Measurements from ENCODE around the gene SNX21. TPM values are rescaled to one million over a fixed set of nuclear protein-coding genes. Genes with fewer than 3 reads are reported as not detected.

Gene SNX21
- total and polyA plus RNA-seq, 9 of the 15 experiments (the other 6 are each of a cell fraction or from before 2014, with no cell fraction given), result 0.10 to 1.2 (median 0.42) TPM

DNA sequence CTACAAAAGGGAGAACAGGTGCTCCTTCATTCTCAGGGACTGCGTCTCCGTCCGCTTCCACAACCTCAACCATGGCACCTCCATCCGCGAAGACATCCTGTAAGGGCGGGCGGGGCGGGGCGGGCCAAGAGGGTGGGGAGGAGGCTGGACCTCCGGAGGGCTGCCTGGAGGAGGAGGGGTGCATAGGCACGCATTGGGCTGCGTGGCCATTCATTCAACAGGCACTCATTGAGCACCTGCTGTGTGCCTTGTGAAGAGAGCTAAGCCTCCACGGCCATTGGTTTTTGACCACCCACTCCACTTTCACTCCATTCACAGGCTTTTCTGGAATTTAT, 24.2 kb downstream of the SNX21 start (continued):
- TF ChIP-seq, protein P1, sequence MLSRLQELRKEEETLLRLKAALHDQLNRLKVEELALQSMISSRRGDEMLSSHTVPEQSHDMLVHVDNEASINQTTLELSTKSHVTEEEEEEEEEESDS (CRISPR knock-in tag; IDR thresholded peaks at IDR 0.05), result no peak
- TF ChIP-seq, protein P2, sequence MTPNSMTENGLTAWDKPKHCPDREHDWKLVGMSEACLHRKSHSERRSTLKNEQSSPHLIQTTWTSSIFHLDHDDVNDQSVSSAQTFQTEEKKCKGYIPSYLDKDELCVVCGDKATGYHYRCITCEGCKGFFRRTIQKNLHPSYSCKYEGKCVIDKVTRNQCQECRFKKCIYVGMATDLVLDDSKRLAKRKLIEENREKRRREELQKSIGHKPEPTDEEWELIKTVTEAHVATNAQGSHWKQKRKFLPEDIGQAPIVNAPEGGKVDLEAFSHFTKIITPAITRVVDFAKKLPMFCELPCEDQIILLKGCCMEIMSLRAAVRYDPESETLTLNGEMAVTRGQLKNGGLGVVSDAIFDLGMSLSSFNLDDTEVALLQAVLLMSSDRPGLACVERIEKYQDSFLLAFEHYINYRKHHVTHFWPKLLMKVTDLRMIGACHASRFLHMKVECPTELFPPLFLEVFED (CRISPR knock-in tag; conservative IDR thresholded peaks at IDR 0.05), result no peak
- TF ChIP-seq, protein P3, sequence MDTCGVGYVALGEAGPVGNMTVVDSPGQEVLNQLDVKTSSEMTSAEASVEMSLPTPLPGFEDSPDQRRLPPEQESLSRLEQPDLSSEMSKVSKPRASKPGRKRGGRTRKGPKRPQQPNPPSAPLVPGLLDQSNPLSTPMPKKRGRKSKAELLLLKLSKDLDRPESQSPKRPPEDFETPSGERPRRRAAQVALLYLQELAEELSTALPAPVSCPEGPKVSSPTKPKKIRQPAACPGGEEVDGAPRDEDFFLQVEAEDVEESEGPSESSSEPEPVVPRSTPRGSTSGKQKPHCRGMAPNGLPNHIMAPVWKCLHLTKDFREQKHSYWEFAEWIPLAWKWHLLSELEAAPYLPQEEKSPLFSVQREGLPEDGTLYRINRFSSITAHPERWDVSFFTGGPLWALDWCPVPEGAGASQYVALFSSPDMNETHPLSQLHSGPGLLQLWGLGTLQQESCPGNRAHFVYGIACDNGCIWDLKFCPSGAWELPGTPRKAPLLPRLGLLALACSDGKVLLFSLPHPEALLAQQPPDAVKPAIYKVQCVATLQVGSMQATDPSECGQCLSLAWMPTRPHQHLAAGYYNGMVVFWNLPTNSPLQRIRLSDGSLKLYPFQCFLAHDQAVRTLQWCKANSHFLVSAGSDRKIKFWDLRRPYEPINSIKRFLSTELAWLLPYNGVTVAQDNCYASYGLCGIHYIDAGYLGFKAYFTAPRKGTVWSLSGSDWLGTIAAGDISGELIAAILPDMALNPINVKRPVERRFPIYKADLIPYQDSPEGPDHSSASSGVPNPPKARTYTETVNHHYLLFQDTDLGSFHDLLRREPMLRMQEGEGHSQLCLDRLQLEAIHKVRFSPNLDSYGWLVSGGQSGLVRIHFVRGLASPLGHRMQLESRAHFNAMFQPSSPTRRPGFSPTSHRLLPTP (IDR thresholded peaks at IDR 0.05; ENCODE audit: borderline replicate concordance, extremely low read depth, insufficient read length), result peak; percentile 83
- TF ChIP-seq, protein P4, sequence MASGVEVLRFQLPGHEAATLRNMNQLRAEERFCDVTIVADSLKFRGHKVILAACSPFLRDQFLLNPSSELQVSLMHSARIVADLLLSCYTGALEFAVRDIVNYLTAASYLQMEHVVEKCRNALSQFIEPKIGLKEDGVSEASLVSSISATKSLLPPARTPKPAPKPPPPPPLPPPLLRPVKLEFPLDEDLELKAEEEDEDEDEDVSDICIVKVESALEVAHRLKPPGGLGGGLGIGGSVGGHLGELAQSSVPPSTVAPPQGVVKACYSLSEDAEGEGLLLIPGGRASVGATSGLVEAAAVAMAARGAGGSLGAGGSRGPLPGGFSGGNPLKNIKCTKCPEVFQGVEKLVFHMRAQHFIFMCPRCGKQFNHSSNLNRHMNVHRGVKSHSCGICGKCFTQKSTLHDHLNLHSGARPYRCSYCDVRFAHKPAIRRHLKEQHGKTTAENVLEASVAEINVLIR (CRISPR knock-in tag; IDR thresholded peaks at IDR 0.05), result no peak
- TF ChIP-seq SNIP1 (IDR thresholded peaks at IDR 0.05; ENCODE audit: low read depth) (no peak), ELF2 (CRISPR knock-in tag; IDR thresholded peaks at IDR 0.05) (no peak), NR2C2 (CRISPR knock-in tag; IDR thresholded peaks at IDR 0.05) (no peak), NR2C2 (tag; IDR thresholded peaks at IDR 0.05) (peak; percentile 94), SMARCA5 (IDR thresholded peaks at IDR 0.05) (no peak; the same call in 1 of the 2 replicates), RBM25 (IDR thresholded peaks at IDR 0.05; ENCODE audit: low read depth, low read length, severe bottlenecking) (peak; percentile 60), ZNF436 (CRISPR knock-in tag; IDR thresholded peaks at IDR 0.05) (peak; percentile 95)
- TF ChIP-seq, protein P5, sequence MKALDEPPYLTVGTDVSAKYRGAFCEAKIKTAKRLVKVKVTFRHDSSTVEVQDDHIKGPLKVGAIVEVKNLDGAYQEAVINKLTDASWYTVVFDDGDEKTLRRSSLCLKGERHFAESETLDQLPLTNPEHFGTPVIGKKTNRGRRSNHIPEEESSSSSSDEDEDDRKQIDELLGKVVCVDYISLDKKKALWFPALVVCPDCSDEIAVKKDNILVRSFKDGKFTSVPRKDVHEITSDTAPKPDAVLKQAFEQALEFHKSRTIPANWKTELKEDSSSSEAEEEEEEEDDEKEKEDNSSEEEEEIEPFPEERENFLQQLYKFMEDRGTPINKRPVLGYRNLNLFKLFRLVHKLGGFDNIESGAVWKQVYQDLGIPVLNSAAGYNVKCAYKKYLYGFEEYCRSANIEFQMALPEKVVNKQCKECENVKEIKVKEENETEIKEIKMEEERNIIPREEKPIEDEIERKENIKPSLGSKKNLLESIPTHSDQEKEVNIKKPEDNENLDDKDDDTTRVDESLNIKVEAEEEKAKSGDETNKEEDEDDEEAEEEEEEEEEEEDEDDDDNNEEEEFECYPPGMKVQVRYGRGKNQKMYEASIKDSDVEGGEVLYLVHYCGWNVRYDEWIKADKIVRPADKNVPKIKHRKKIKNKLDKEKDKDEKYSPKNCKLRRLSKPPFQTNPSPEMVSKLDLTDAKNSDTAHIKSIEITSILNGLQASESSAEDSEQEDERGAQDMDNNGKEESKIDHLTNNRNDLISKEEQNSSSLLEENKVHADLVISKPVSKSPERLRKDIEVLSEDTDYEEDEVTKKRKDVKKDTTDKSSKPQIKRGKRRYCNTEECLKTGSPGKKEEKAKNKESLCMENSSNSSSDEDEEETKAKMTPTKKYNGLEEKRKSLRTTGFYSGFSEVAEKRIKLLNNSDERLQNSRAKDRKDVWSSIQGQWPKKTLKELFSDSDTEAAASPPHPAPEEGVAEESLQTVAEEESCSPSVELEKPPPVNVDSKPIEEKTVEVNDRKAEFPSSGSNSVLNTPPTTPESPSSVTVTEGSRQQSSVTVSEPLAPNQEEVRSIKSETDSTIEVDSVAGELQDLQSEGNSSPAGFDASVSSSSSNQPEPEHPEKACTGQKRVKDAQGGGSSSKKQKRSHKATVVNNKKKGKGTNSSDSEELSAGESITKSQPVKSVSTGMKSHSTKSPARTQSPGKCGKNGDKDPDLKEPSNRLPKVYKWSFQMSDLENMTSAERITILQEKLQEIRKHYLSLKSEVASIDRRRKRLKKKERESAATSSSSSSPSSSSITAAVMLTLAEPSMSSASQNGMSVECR (CRISPR knock-in tag; IDR thresholded peaks at IDR 0.05), result 0 out of 2 replicates have a peak, but pooled peaks have one; percentile 53
- TF ChIP-seq, protein P6, sequence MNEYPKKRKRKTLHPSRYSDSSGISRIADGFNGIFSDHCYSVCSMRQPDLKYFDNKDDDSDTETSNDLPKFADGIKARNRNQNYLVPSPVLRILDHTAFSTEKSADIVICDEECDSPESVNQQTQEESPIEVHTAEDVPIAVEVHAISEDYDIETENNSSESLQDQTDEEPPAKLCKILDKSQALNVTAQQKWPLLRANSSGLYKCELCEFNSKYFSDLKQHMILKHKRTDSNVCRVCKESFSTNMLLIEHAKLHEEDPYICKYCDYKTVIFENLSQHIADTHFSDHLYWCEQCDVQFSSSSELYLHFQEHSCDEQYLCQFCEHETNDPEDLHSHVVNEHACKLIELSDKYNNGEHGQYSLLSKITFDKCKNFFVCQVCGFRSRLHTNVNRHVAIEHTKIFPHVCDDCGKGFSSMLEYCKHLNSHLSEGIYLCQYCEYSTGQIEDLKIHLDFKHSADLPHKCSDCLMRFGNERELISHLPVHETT (CRISPR knock-in tag; conservative IDR thresholded peaks at IDR 0.05 in 1 of 2, IDR thresholded peaks at IDR 0.05 in 1 of 2), result 0 out of 4 replicates have a peak, but pooled peaks of 1 of the 2 experiments have one; percentile 35
- TF ChIP-seq, protein P7, sequence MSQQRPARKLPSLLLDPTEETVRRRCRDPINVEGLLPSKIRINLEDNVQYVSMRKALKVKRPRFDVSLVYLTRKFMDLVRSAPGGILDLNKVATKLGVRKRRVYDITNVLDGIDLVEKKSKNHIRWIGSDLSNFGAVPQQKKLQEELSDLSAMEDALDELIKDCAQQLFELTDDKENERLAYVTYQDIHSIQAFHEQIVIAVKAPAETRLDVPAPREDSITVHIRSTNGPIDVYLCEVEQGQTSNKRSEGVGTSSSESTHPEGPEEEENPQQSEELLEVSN (IDR thresholded peaks at IDR 0.05; ENCODE audit: borderline replicate concordance in 1 of 2, extremely low read depth in 1 of 2, insufficient read depth in 1 of 2, insufficient read length in 1 of 2, low read depth in 1 of 2, low read length in 1 of 2, poor library complexity in 1 of 2, severe bottlenecking in 1 of 2), result peak in 1 of 2 experiments; percentile 29
